Measurements from ENCODE around the gene RAB34. TPM values are rescaled to one million over a fixed set of nuclear protein-coding genes. Genes with fewer than 3 reads are reported as not detected.
A peak's percentile ranks its signal among the peaks of the same experiment; 100 is the strongest.
"Not testable (repeated sequence)": the region's sequence is repeated elsewhere in the genome, so short reads cannot be mapped to it uniquely, and the experiment has no call there.

The RAB34 gene
- total RNA-seq, 1 donor from 2014 or later: 21.3 TPM

DNA sequence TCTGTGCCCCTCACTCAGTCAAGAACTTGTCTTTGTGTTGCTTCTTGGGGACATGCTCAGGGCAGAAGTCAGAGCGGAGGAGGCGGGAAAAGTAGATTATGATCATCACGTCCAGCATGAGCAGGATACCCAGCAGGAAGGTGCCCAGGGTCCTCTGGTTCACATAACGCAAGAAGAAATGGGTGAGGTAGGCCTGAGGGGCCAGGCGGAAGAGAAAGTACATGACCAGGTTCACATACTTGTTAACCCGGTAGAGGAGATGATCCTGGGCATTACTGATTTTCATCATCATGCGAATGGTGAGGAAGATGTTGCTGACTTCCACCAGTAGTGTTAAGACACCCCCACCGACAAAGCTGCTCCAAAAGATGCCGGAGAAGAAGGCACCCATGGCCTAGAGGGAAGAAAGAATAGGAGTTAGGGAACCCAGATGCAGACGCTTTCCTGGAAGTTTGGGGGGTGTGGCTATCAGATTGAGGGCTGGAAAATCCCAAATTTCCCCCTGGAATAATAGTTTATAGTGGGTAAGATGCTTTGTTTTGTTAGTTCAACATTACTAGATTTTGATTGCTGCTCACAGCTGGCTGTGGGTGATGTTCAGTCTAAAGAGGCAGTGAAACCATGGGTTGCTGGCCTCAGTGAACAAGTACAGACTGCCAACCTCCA lies 7.0 kb upstream of the RAB34 start:
- POLR2A ChIA-PET: interaction anchor here (0.7 to 18.0 kb wide), 15 partner anchors 8 to 226 kb away, joined by 3 to 2384 read pairs (median 28); partner anchors contain the start of genes BLTP2, DHRS13, ERAL1 and FLOT2
- peaks cover 61% of the 10 kb centered on the region for H3K36me3 Mint-ChIP-seq (ENCODE audit: low read depth)
- TF ChIP-seq, protein P1, sequence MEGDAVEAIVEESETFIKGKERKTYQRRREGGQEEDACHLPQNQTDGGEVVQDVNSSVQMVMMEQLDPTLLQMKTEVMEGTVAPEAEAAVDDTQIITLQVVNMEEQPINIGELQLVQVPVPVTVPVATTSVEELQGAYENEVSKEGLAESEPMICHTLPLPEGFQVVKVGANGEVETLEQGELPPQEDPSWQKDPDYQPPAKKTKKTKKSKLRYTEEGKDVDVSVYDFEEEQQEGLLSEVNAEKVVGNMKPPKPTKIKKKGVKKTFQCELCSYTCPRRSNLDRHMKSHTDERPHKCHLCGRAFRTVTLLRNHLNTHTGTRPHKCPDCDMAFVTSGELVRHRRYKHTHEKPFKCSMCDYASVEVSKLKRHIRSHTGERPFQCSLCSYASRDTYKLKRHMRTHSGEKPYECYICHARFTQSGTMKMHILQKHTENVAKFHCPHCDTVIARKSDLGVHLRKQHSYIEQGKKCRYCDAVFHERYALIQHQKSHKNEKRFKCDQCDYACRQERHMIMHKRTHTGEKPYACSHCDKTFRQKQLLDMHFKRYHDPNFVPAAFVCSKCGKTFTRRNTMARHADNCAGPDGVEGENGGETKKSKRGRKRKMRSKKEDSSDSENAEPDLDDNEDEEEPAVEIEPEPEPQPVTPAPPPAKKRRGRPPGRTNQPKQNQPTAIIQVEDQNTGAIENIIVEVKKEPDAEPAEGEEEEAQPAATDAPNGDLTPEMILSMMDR (IDR thresholded peaks at IDR 0.05): no peak

DNA sequence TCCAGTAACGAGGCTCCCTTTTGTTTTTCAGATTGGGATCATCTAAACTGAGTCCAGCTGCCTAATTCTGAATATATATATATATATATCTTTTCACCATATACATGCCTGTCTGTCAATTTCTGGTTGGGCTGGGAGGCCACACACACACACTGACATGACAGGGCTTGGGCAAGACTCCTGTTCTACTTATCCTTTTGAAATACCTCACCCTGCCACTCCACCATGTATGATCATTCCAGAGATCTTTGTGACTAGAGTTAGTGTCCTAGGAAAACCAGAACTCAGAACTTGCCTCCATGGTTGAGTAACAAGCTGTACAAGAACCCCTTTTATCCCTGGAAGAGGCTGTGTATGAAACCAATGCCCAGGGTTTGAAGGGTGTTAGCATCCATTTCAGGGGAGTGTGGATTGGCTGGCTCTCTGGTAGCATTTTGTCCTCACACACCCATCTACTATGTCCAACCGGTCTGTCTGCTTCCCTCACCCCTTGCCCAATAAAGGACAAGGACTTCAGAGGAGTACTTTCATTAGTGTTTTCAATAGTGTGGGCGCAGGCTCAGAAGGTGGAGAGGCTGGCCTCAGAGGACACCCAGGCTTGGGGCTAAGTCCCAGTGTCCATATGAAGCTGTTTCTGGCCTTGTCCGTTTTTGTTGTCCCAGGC lies 6.3 kb upstream of the RAB34 start:
- intact Hi-C loops (cut with micrococcal nuclease); H3K27me3 Mint-ChIP-seq; DNase-seq; H3K9me3 Mint-ChIP-seq; ATAC-seq (ENCODE audit: low read depth): not testable (repeated sequence)
- Mint-ChIP-seq H3K4me1 (peaks cover 83% of the 10 kb centered on the region), H3K4me3 (peak overlapping the region; percentile 93), H3K27ac (peak overlapping the region; percentile 92), H3K36me3 (ENCODE audit: low read depth) (peaks cover 61% of the 10 kb centered on the region)
- ChIA-PET POLR2A (interaction anchor here (1.0 to 18.0 kb wide), 8 partner anchors 8 to 178 kb away, joined by 3 to 2384 read pairs (median 51); partner anchors contain the start of genes BLTP2, DHRS13, PROCA1 and TRAF4), CTCF (interaction anchor here (6.1 kb wide), 1 partner anchor 23 kb away, joined by 545 read pairs; the partner anchor contains the start of gene TRAF4)

More for the DNA sequence above, 7.0 kb upstream of the RAB34 start:
- H3K4me3 Mint-ChIP-seq: peak overlapping the region; percentile 93
- CTCF ChIA-PET: interaction anchor here (1.0 to 6.1 kb wide), 4 partner anchors 22 to 109 kb away, joined by 4 to 545 read pairs (median 68); partner anchors contain the start of gene TRAF4
- H3K27ac Mint-ChIP-seq: peak overlapping the region; percentile 92
- peaks cover 82% of the 10 kb centered on the region for H3K4me1 Mint-ChIP-seq
- no peaks in the 10 kb centered on the region for H3K27me3 Mint-ChIP-seq
- H3K9me3 Mint-ChIP-seq: no peaks in the 10 kb centered on the region
- intact Hi-C loops (cut with micrococcal nuclease): loop anchor here (5.0 kb wide), 2 partner anchors 177 to 843 kb away; partner anchors contain the start of genes ABHD15 and TP53I13
- no peak for ATAC-seq (ENCODE audit: low read depth)
- DNase-seq: no peak

DNA sequence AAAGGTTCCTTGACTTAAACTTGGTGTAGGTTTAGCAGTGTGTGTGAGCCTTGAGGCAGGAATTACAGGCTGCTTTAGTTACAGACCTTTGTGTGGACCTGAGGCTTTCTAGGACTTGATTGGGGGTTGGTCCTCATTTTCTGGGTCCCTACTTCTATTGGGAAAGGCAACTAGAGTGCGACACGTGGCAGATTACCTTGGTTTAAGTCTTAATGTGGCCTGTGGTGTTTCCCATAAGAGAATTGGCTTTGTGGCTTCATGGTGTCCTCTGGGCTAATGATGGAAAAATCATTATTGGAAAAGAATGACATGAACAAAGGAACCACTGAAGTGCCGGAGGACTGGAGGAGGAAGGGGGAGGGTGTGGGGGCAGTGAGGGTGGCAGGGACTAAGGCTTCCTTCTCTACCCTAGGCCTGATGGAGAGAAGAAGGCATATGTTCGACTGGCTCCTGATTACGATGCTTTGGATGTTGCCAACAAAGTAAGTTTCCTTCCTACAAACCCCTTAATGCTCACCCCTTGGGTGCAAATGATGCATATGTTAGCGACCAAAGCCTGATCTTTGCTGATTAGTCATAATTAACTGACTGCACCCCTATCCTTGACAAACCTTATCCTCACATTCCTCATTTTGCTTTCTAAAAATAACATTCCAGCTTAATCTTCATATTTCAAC lies 5.6 kb upstream of the RAB34 start:
- ChIA-PET POLR2A (interaction anchor here (1.0 to 18.0 kb wide), 3 partner anchors 12 to 142 kb away, joined by 3 to 2384 read pairs (median 108); partner anchors contain the start of genes PROCA1 and TRAF4), CTCF (no interaction called here)
- intact Hi-C loops (cut with micrococcal nuclease): no loop called here
- TF ChIP-seq, protein P1 (IDR thresholded peaks at IDR 0.05): no peak
- H3K27ac Mint-ChIP-seq: peak overlapping the region; percentile 42
- no peak for ATAC-seq (ENCODE audit: low read depth)
- H3K9me3 Mint-ChIP-seq: no peaks in the 10 kb centered on the region
- peaks cover 81% of the 10 kb centered on the region for H3K4me1 Mint-ChIP-seq
- DNase-seq: no peak
- H3K36me3 Mint-ChIP-seq (ENCODE audit: low read depth): peaks cover 61% of the 10 kb centered on the region
- no peaks in the 10 kb centered on the region for H3K27me3 Mint-ChIP-seq
- H3K4me3 Mint-ChIP-seq: peak overlapping the region; percentile 93

DNA sequence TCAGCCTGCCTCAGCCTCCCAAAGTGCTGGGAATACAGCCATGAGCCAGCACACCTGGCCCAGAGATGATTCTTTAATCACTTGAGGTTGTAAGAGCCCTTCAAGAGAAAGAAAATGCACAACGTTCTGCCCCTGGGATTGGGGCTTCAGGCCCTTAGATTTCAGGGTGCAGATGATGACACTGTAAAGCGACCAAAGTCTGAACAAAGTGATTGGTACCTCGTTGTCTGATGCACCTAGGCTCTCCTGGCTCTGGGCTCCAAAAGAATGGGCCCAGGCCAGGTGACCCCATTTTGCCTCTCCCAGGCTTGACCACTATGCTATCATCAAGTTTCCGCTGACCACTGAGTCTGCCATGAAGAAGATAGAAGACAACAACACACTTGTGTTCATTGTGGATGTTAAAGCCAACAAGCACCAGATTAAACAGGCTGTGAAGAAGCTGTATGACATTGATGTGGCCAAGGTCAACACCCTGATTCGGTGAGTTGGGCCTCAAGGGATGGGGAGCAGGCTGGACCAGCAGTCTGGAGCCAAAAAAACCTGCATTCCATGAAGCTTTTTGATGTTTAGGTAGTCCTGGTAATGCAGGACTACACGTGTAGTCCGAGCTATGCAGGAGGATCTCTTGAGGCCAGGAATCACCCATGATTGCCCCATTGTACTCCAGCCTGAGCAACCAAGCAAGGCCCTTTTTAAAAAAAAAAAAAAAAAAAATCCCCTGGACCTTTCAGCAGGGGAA lies 4.9 kb upstream of the RAB34 start:
- no peak for ATAC-seq (ENCODE audit: low read depth)
- no peaks in the 10 kb centered on the region for H3K9me3 Mint-ChIP-seq
- intact Hi-C loops (cut with micrococcal nuclease): no loop called here
- POLR2A ChIA-PET: interaction anchor here (0.6 to 18.0 kb wide), 4 partner anchors 12 to 227 kb away, joined by 5 to 2384 read pairs (median 76); partner anchors contain the start of genes PROCA1 and TRAF4
- peak overlapping the region; percentile 98 for H3K4me3 Mint-ChIP-seq
- CTCF ChIA-PET: interaction anchor here (0.6 kb wide), 1 partner anchor 28 kb away, joined by 3 read pairs; no protein-coding TSS in a partner anchor
- no peak for DNase-seq
- H3K27me3 Mint-ChIP-seq: no peaks in the 10 kb centered on the region
- peak overlapping the region; percentile 53 for H3K27ac Mint-ChIP-seq
- TF ChIP-seq, protein P1 (IDR thresholded peaks at IDR 0.05): no peak
- peaks cover 61% of the 10 kb centered on the region for H3K36me3 Mint-ChIP-seq (ENCODE audit: low read depth)
- peaks cover 79% of the 10 kb centered on the region for H3K4me1 Mint-ChIP-seq

DNA sequence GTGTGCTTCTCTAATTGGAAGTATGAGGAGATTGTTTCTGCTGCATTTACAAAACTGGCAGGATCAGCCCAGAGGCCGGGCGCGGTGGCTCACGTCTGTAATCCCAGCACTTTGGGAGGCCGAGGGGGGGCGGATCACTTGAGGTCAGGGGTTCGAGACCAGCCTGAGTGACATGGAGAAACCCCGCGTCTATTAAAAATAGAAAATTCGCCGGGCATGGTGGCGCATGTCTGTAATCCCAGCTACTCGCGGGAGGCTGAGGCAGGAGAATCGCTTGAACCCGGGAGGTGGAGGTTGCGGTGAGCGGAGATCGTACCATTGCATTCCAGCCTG lies 3.3 kb upstream of the RAB34 start:
- peak overlapping the region; percentile 98 for H3K4me3 Mint-ChIP-seq
- ChIA-PET POLR2A (interaction anchor here (0.7 to 18.0 kb wide), 9 partner anchors 7 to 228 kb away, joined by 4 to 2384 read pairs (median 21); partner anchors contain the start of genes FLOT2, NEK8, PROCA1 and TRAF4), CTCF (interaction anchor here (1.7 to 3.1 kb wide), 2 partner anchors 25 to 30 kb away, joined by 5 to 18 read pairs; no protein-coding TSS in a partner anchor)
- H3K27me3 Mint-ChIP-seq; intact Hi-C loops (cut with micrococcal nuclease); DNase-seq; ATAC-seq (ENCODE audit: low read depth); H3K9me3 Mint-ChIP-seq: not testable (repeated sequence)
- H3K36me3 Mint-ChIP-seq (ENCODE audit: low read depth): peaks cover 61% of the 10 kb centered on the region
- peaks cover 77% of the 10 kb centered on the region for H3K4me1 Mint-ChIP-seq
- H3K27ac Mint-ChIP-seq: peak overlapping the region; percentile 98
